ENCODE data around the gene MUC6. TPM values are rescaled to one million over a fixed set of nuclear protein-coding genes. Genes with fewer than 3 reads are reported as not detected.

Gene MUC6
- total RNA-seq, 2 donors from 2014 or later, result 0.10 TPM; not detected in 1

DNA sequence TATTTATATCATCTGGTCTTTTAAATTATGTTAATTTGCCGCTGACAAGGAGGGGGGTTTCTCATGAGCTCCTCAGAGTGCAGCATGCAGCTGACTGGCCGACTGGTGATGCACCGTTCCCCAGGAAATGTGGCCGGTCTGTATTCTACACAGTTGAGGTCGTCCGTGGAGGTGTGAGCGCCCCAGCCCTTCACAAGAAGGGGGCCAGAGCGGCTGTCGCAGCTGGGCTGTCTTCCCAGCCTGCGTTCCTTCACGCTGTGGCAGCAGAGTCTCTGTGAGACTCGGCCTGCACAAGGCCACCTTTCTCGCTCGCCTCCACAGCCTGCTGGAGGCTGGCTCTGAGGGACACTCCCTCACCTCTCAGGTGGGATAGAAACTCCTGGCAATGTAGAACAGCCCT, 67.7 kb downstream of the MUC6 start:
- Histone ChIP-seq H3K27ac (no peak overlapping the region), H3K27me3 (no peaks in the 10 kb centered on the region), H3K4me1 (no peaks in the 10 kb centered on the region), H3K9me3 (no peaks in the 10 kb centered on the region), H3K9ac (ENCODE audit: low read depth in 2 of 2, low read length in 2 of 2) (no peak overlapping the region), H3K4me3 (no peak overlapping the region), H3K36me3 (peaks cover 9% of the 10 kb centered on the region)
- intact Hi-C loops (cut with DNase I), result no loop called here
- no peak for DNase-seq
- TF ChIP-seq, protein P1, sequence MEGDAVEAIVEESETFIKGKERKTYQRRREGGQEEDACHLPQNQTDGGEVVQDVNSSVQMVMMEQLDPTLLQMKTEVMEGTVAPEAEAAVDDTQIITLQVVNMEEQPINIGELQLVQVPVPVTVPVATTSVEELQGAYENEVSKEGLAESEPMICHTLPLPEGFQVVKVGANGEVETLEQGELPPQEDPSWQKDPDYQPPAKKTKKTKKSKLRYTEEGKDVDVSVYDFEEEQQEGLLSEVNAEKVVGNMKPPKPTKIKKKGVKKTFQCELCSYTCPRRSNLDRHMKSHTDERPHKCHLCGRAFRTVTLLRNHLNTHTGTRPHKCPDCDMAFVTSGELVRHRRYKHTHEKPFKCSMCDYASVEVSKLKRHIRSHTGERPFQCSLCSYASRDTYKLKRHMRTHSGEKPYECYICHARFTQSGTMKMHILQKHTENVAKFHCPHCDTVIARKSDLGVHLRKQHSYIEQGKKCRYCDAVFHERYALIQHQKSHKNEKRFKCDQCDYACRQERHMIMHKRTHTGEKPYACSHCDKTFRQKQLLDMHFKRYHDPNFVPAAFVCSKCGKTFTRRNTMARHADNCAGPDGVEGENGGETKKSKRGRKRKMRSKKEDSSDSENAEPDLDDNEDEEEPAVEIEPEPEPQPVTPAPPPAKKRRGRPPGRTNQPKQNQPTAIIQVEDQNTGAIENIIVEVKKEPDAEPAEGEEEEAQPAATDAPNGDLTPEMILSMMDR (IDR thresholded peaks at IDR 0.05), result no peak

DNA sequence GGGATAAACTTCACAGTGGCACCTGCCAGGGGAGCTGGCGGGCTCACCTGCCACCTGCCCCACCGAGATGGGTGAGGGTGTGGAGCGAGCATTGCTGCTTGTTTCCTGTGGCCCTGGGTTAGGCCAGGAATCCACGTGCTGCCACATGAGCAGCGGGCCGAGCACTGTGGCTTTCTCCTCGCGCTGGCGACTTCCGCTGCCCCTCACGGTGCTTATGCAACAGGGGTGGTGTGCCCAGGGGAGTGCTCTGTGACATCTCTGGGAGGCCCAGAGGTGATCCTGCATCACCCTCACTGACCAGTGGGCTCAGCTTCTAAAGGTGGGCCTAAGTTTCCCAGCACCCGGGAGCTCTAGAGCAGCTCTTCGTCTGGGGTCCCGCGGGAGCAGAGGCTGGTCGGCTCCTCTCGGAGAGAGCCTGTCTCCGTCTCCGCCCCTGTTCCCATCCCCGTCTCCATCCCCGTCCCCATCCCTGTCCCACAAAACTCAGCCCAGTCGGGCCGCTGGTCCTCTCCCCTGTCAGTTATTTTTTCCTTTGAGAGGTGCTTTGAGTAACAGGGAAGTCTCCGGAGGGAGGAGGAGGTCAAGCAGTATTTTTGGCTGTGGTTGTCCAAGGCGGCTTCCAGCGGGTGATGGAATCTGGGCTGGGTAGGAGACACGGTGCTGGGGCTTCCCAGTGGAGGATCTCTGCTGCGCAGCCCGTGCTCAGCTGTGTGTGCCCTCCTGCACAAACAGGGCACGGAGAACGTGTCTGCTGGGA, 68.3 kb downstream of the MUC6 start:
- Histone ChIP-seq H3K27ac (no peak overlapping the region), H3K9me3 (no peaks in the 10 kb centered on the region), H3K36me3 (peaks cover 9% of the 10 kb centered on the region), H3K4me3 (no peak overlapping the region), H3K9ac (ENCODE audit: low read depth in 2 of 2, low read length in 2 of 2) (no peak overlapping the region), H3K4me1 (no peaks in the 10 kb centered on the region), H3K27me3 (no peaks in the 10 kb centered on the region)
- TF ChIP-seq, protein P1 (IDR thresholded peaks at IDR 0.05), result no peak
- no peak for DNase-seq
- intact Hi-C loops (cut with DNase I), result no loop called here

DNA sequence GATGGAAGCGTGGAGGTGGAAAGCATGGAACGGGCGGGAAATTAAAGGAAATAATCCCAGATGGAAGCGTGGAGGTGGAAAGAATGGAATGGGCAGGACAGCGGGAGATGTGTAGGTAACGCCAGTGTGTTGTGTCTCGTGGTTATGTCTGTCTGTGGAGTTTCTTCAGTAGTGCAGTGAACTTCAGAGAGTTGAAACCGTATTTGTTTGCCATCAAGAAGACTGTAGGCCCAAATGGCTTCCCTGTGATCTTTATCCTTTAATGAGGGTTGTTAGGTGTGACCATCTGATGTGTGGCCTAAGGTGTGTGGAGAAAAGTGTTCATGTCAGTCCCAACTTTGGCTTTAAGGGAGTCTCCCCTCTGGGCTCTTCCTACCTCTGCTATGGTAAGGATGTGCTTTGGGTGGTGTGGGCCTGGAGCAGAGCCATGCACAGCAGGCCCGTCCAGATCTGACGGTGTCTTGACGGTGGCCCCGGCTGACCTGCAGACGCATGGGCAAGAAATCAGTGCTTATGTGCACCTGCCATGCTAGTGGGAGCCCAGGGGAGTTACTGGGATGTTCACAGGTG, 71.2 kb downstream of the MUC6 start:
- DNase-seq, result no peak
- Histone ChIP-seq H3K4me3 (no peak overlapping the region), H3K36me3 (no peaks in the 10 kb centered on the region), H3K27me3 (no peaks in the 10 kb centered on the region), H3K9ac (ENCODE audit: low read depth in 2 of 2, low read length in 2 of 2) (no peak overlapping the region), H3K27ac (no peak overlapping the region), H3K9me3 (no peaks in the 10 kb centered on the region), H3K4me1 (no peaks in the 10 kb centered on the region)
- TF ChIP-seq, protein P1 (IDR thresholded peaks at IDR 0.05), result no peak
- intact Hi-C loops (cut with DNase I), result no loop called here

DNA sequence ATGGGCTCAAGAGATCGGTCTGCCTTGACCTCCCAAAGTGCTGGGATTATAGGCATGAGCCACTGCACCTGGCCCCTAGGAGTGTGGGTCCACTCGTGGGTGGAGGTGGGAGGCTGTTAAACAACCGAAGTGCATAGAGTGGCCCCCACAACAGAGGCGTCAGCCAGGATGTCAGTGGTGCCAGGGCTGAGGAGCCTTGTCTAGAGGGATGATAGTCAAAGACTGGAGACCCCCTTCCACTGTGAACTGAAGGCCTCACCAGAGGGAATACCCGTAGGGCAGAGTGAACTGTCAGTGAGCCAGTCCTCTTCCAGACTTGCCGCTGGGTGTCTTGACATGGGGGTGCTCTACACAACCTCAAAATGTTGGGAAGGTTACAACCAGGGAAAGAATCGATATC, 72.7 kb downstream of the MUC6 start:
- DNase-seq, result no peak
- Histone ChIP-seq H3K4me1 (no peaks in the 10 kb centered on the region), H3K27me3 (no peaks in the 10 kb centered on the region), H3K36me3 (no peaks in the 10 kb centered on the region), H3K9ac (ENCODE audit: low read depth in 2 of 2, low read length in 2 of 2) (no peak overlapping the region), H3K27ac (no peak overlapping the region), H3K9me3 (no peaks in the 10 kb centered on the region), H3K4me3 (no peak overlapping the region)
- intact Hi-C loops (cut with DNase I), result no loop called here
- TF ChIP-seq, protein P1 (IDR thresholded peaks at IDR 0.05), result no peak

Other genes starting within 250 kb of the MUC6 start
- under 1 TPM; 0.35 to 0.40 TPM for gene CEND1, start 246.6 kb downstream of the MUC6 start, total RNA-seq
- 10 to 100 TPM; 31.8 to 37.7 TPM for gene SLC25A22, start 238.4 kb downstream of the MUC6 start, total RNA-seq
- 10 to 100 TPM; 17.7 to 47.5 TPM for gene PIDD1, start 231.5 kb downstream of the MUC6 start, total RNA-seq
- gene RPLP2, start 226.8 kb downstream of the MUC6 start, total RNA-seq, result 1,000 to 10,000 TPM; 2,068 to 2,303 TPM
- 100 to 1,000 TPM; 139 to 155 TPM for gene PNPLA2, start 217.8 kb downstream of the MUC6 start, total RNA-seq
- gene CRACR2B, start 208.8 kb downstream of the MUC6 start, total RNA-seq, result 100 to 1,000 TPM in 1 of 2 donors, 10 to 100 TPM in 1; 97.3 to 108 TPM
- 100 to 1,000 TPM; 371 to 396 TPM for gene CD151, start 203.8 kb downstream of the MUC6 start, total RNA-seq
- 100 to 1,000 TPM in 1 of 2 donors, 10 to 100 TPM in 1; 77.4 to 181 TPM for gene POLR2L, start 194.2 kb downstream of the MUC6 start, total RNA-seq
- gene TSPAN4, start 193.9 kb downstream of the MUC6 start, total RNA-seq, result 10 to 100 TPM; 12.1 to 12.7 TPM
- gene CHID1, start 125.9 kb downstream of the MUC6 start, total RNA-seq, result 100 to 1,000 TPM in 1 of 2 donors, 10 to 100 TPM in 1; 46.4 to 113 TPM
- gene AP2A2, start 110.8 kb downstream of the MUC6 start, total RNA-seq, result 10 to 100 TPM; 69.4 to 72.5 TPM
- 1,000 to 10,000 TPM; 1,230 to 1,438 TPM for gene MUC2, start 38.2 kb upstream of the MUC6 start, total RNA-seq
- under 1 TPM; 0.03 to 0.20 TPM for gene MUC5AC, start 121.2 kb upstream of the MUC6 start, total RNA-seq
- gene MUC5B, start 186.3 kb upstream of the MUC6 start, total RNA-seq, result 100 to 1,000 TPM; 285 to 655 TPM

Measured in colonic mucosa (tissue), 4 donors.